Esophagus muscularis mucosa (tissue), 4 donors: Measurements from ENCODE around the gene ZNF275. TPM values are rescaled to one million over a fixed set of nuclear protein-coding genes. Genes with fewer than 3 reads are reported as not detected.

Source experiments
- DNase-seq: peaks from one replicate; pipeline ENCODE4 v3.0.0-alpha.2; 2017; ENCODE audit errors: extremely low spot score
- H3K27ac ChIP-seq, 4 donors: fragments of 200-600 bp; sonication (generic); replicated peaks in 1 of 4; 1 replicate in 3 of 4; 2 replicates in 1 of 4; pipeline ENCODE4 v1.5.1; 2016 to 2019; ENCODE audit warnings: mild to moderate bottlenecking in 1 of 4
- H3K27me3 ChIP-seq, 4 donors: fragments of 200-600 bp; sonication (generic); one replicate each; pipeline versions ENCODE4 v1.5.1 to v1.6.0; 2016 to 2019
- H3K36me3 ChIP-seq, 4 donors: fragments of 200-600 bp; sonication (generic); one replicate each; pipeline ENCODE4 v1.5.1; 2016 to 2019
- H3K4me1 ChIP-seq, 4 donors: fragments of 200-600 bp; sonication (generic); one replicate each; pipeline ENCODE4 v1.5.1; 2016 to 2019
- H3K4me3 ChIP-seq, 4 donors: fragments of 200-600 bp; sonication (generic); 1 replicate in 2 of 4; 2 replicates in 2 of 4; pipeline ENCODE4 v1.5.1; 2016 to 2019; ENCODE audit warnings: mild to moderate bottlenecking in 4 of 4, moderate library complexity in 1 of 4
- H3K9me3 ChIP-seq, 4 donors: fragments of 200-600 bp; sonication (generic); 1 replicate in 3 of 4; 2 replicates in 1 of 4; pipeline ENCODE4 v1.5.1; 2016 to 2019
- EP300 ChIP-seq: sonication (generic); formaldehyde crosslinking; IDR thresholded peaks from one replicate; pipeline ENCODE4 v1.6.1; 2017; ENCODE audit warnings: antibody characterized with exemption
- POLR2A ChIP-seq: fragments of 450-650 bp; IDR thresholded peaks from one replicate; pipeline ENCODE4 v1.6.1; 2017; ENCODE audit warnings: antibody characterized with exemption, moderate library complexity, mild to moderate bottlenecking, low read depth
- POLR2AphosphoS5 ChIP-seq, 2 donors: sonication (generic); formaldehyde crosslinking; IDR thresholded peaks; one replicate each; pipeline ENCODE4 v1.6.1; 2017; ENCODE audit warnings: antibody characterized with exemption in 2 of 2
- WGBS: methylation state at CpG from one replicate; pipeline ENCODE4 v1.1.5; 2018; 5-methylcytosine and 5-hydroxymethylcytosine counted together
- intact Hi-C: fragments of 100-400 bp; cut with DNase I; formaldehyde crosslinking; loops from one replicate; pipeline ENCODE4 v1.15.1; 2023
- total RNA-seq, 4 donors: library from RNA; depleted of rRNA; stranded (reverse); fragments of >200 nt; gene quantifications; one replicate each; pipeline versions ENCODE4 v1.1.0 to v1.2.1, GENCODE V29; 2016
- TF ChIP-seq, protein P1 (sequence below), 3 experiments: fragments of 200-600 bp in 2 of 3; fragments of 450-650 bp in 1 of 3; sonication (generic) in 2 of 3; IDR thresholded peaks; one replicate each; pipeline ENCODE4 v1.5.1; 2017 to 2019; ENCODE audit warnings: antibody characterized with exemption in 3 of 3, mild to moderate bottlenecking in 2 of 3, moderate library complexity in 1 of 3

The ZNF275 gene
- total RNA-seq, 4 donors from 2014 or later, result 12.5 to 18.4 (median 17.4) TPM

DNA sequence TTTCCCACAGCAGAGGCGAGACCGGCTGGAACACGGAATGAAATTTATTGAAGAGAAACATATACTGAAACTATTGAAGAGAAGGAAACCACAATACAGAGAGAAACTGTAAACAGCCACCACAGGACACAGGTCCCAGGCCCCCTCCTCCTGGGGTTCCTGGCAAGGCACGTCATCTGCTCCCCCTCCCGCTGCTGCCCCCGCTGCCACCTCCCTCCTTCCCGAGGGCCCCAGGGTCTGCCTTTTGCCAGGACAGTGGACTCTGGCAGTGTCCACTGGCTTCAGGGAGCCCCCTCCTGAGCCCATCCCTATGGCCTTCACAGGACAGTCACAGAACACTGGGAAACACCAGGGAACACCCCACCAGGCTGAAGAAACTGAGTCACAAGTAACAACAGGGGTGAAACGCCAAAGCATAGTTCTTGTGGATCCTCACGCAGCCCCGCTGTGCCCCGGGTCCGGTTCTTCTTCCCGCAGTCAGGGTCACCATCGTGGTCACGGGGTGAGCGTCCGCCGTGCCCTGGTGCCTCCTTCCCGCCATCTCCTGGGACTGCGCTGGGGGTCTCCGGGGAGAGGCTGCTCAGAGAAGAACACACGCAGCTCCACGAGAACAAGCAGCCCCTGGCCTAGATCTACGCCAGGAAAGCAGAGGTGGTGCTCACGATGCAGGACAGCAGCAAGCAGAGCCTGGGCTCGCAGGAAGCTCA is 61.8 kb downstream of the ZNF275 start:
- intact Hi-C loops, result no loop called here
- no peak for DNase-seq
- 93% methylated on average over 9 of the region's 26 CpGs for WGBS
- H3K27me3 ChIP-seq, result no peaks in the 10 kb centered on the region
- H3K36me3 ChIP-seq, result no peaks in the 10 kb centered on the region
- no peak overlapping the region for H3K4me3 ChIP-seq
- peaks cover 0 to 1% (median 0%) of the 10 kb centered on the region in 4 donors for H3K9me3 ChIP-seq
- no peaks in the 10 kb centered on the region for H3K4me1 ChIP-seq
- TF ChIP-seq POLR2AphosphoS5 (IDR thresholded peaks at IDR 0.05) (no peak), POLR2A (no peak), EP300 (no peak)
- TF ChIP-seq, protein P1, sequence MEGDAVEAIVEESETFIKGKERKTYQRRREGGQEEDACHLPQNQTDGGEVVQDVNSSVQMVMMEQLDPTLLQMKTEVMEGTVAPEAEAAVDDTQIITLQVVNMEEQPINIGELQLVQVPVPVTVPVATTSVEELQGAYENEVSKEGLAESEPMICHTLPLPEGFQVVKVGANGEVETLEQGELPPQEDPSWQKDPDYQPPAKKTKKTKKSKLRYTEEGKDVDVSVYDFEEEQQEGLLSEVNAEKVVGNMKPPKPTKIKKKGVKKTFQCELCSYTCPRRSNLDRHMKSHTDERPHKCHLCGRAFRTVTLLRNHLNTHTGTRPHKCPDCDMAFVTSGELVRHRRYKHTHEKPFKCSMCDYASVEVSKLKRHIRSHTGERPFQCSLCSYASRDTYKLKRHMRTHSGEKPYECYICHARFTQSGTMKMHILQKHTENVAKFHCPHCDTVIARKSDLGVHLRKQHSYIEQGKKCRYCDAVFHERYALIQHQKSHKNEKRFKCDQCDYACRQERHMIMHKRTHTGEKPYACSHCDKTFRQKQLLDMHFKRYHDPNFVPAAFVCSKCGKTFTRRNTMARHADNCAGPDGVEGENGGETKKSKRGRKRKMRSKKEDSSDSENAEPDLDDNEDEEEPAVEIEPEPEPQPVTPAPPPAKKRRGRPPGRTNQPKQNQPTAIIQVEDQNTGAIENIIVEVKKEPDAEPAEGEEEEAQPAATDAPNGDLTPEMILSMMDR (IDR thresholded peaks at IDR 0.05), result no peak
- H3K27ac ChIP-seq, result no peak overlapping the region

DNA sequence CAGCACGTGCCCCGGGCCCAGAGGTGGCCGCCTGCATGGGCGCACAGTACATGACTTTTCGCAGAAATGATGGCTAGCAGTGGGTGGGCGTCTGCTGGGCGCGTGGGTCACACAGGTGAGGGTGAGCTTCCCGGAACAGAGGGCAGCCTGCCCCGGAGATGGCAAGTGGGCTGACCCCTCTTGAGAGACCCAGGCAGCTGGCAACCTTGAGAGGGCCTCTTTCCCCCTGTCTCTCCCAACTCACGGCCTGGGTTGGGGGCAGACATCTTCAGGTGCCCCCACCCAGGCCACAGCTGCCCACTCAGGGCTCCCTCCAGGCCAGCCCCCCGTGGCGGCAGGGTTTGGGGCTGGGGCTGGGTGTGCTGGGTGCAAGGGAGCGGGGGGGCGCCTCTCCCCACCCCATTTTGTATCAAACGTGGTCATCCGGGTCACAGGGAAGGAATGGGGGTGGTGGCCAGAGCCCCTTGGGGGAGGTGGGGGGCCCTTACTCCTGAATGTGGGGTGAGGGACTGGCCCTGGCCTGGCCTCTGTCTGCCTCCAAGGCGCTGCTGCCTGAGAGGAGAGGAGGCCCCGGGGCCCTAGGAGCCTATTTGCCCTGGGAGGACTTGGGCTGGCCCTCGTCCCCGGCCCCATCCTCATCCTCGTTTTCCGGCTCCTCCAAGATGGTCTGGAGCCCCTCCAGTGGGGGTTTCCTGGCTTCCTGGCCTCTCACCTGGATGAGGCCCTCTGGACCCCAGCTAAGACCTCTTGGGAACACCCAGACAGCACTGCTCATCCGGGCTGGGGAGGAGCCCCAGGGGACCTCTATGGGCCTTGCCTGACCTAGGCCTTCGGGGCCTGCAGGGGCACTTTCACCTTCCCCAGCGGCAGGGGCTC is 62.6 kb downstream of the ZNF275 start:
- no peak overlapping the region for H3K4me3 ChIP-seq
- WGBS, result 89% methylated on average over 9 of the region's 26 CpGs
- no peaks in the 10 kb centered on the region for H3K4me1 ChIP-seq
- H3K9me3 ChIP-seq, result peaks cover 0 to 9% (median 0%) of the 10 kb centered on the region in 4 donors
- DNase-seq, result no peak
- H3K36me3 ChIP-seq, result no peaks in the 10 kb centered on the region
- intact Hi-C loops, result no loop called here
- H3K27ac ChIP-seq, result no peak overlapping the region
- no peaks in the 10 kb centered on the region for H3K27me3 ChIP-seq
- no peak for TF ChIP-seq POLR2A
- TF ChIP-seq, protein P1 (IDR thresholded peaks at IDR 0.05), result no peak

GRCh38 chrX:153397256-153397960 is 63.5 kb downstream of the ZNF275 start:
- H3K36me3 ChIP-seq, result no peaks in the 10 kb centered on the region
- WGBS, result 97% methylated on average over 14 of the region's 27 CpGs
- no peaks in the 10 kb centered on the region for H3K4me1 ChIP-seq
- no peak for DNase-seq
- no peaks in the 10 kb centered on the region for H3K27me3 ChIP-seq
- TF ChIP-seq, protein P1 (IDR thresholded peaks at IDR 0.05), result no peak
- TF ChIP-seq POLR2A (no peak), EP300 (no peak), POLR2AphosphoS5 (IDR thresholded peaks at IDR 0.05) (no peak)
- H3K4me3 ChIP-seq, result no peak overlapping the region
- intact Hi-C loops, result no loop called here
- H3K27ac ChIP-seq, result no peak overlapping the region
- H3K9me3 ChIP-seq, result peaks cover 0 to 9% (median 0%) of the 10 kb centered on the region in 4 donors

- no peak for TF ChIP-seq EP300
- TF ChIP-seq, protein P1 (IDR thresholded peaks at IDR 0.05), result no peak
- no peak for TF ChIP-seq POLR2AphosphoS5 (IDR thresholded peaks at IDR 0.05)
- no peak for TF ChIP-seq POLR2A
- Histone ChIP-seq H3K27ac (no peak overlapping the region), H3K36me3 (no peaks in the 10 kb centered on the region), H3K4me3 (no peak overlapping the region), H3K9me3 (peaks cover 0 to 9% (median 0%) of the 10 kb centered on the region in 4 donors), H3K4me1 (no peaks in the 10 kb centered on the region), H3K27me3 (no peaks in the 10 kb centered on the region)
- DNase-seq, result no peak
- intact Hi-C loops, result no loop called here
- WGBS, result 91% methylated on average over 7 of the region's 17 CpGs
These were observed 64.5 kb downstream of the ZNF275 start for GRCh38 chrX:153398275-153398960.
